OCI-LY7 (cell line): ENCODE measurements around the gene HDAC7. TPM values are rescaled to one million over a fixed set of nuclear protein-coding genes. Genes with fewer than 3 reads are reported as not detected.

Experiments used
- BruUV-seq: library from RNA; stranded (reverse); fragments of 400-500 nt; replicated peaks from 2 replicates; lab custom pipeline; 2021; lab: Mats Ljungman, UMichigan
- CTCF ChIA-PET: fragments of 300-600 bp; sonication (Branson Sonifier 250); formaldehyde crosslinking; loops from one replicate; lab custom pipeline; 2022; ENCODE audit warnings: antibody characterized with exemption; ENCODE audit not compliant: unreplicated experiment; lab: Charles Lee
- POLR2A ChIA-PET: fragments of 300-600 bp; sonication (Branson Sonifier 250); formaldehyde crosslinking; loops from one replicate; lab custom pipeline; 2022; ENCODE audit warnings: antibody characterized with exemption; lab: Charles Lee
- DNase-seq: peaks from one replicate; pipeline ENCODE4 v3.0.0-alpha.2; 2015; ENCODE audit warnings: low spot score
- H2AFZ ChIP-seq: fragments of 200-600 bp; sonication (generic), shearing (Covaris generic); 2 replicates; pipeline ENCODE4 v1.6.1; 2014; ENCODE audit warnings: mild to moderate bottlenecking, antibody characterized with exemption, low read length, moderate library complexity
- H3K27ac ChIP-seq: fragments of 200-600 bp; sonication (generic); 2 replicates; pipeline ENCODE4 v1.5.1; 2014; ENCODE audit warnings: mixed run types, low read depth, mild to moderate bottlenecking, moderate library complexity, low read length, inconsistent platforms; ENCODE audit not compliant: poor library complexity, severe bottlenecking
- H3K36me3 ChIP-seq: fragments of 200-600 bp; sonication (generic); 2 replicates; pipeline ENCODE4 v1.6.1; 2014; ENCODE audit warnings: mild to moderate bottlenecking, antibody characterized with exemption, low read length, moderate library complexity, mixed read lengths; ENCODE audit not compliant: insufficient read depth
- H3K4me1 ChIP-seq: fragments of 200-600 bp; sonication (generic); 2 replicates; pipeline ENCODE4 v1.5.1; 2014; ENCODE audit warnings: mild to moderate bottlenecking, low read length; ENCODE audit not compliant: insufficient read depth, poor library complexity, severe bottlenecking
- H3K4me2 ChIP-seq: fragments of 200-600 bp; sonication (generic); 2 replicates; pipeline ENCODE4 v1.6.1; 2014; ENCODE audit warnings: mild to moderate bottlenecking, low read length
- H3K4me3 ChIP-seq: fragments of 200-600 bp; sonication (generic); 2 replicates; pipeline ENCODE4 v1.5.1; 2014; ENCODE audit warnings: mild to moderate bottlenecking, low read depth, low read length; ENCODE audit not compliant: poor library complexity, severe bottlenecking
- H3K79me2 ChIP-seq: fragments of 200-600 bp; sonication (generic); 2 replicates; pipeline ENCODE4 v1.6.1; 2016; ENCODE audit warnings: low read depth, mild to moderate bottlenecking, low read length, moderate library complexity, mixed read lengths; ENCODE audit not compliant: insufficient read depth
- H3K9me2 ChIP-seq: fragments of 200-600 bp; sonication (generic); 2 replicates; pipeline ENCODE4 v1.6.1; 2016; ENCODE audit warnings: mild to moderate bottlenecking, low read length, mixed read lengths; ENCODE audit not compliant: insufficient read depth
- H3K9me3 ChIP-seq: fragments of 200-600 bp; sonication (generic); 2 replicates; pipeline ENCODE4 v1.6.1; 2014; ENCODE audit warnings: mild to moderate bottlenecking, mixed run types, low read length, mixed read lengths
- H4K20me1 ChIP-seq: fragments of 200-600 bp; sonication (generic); 2 replicates; pipeline ENCODE4 v1.6.1; 2014; ENCODE audit warnings: mild to moderate bottlenecking, antibody characterized with exemption, low read length, moderate library complexity, mixed read lengths; ENCODE audit not compliant: insufficient read depth
- CTCF ChIP-seq: fragments of 200-600 bp; sonication (generic); conservative IDR thresholded peaks from 2 replicates; pipeline ENCODE4 v1.5.1; 2014; ENCODE audit warnings: mild to moderate bottlenecking, antibody characterized with exemption, low read length, moderate library complexity, mixed read lengths
- EZH2phosphoT487 ChIP-seq: fragments of 200-600 bp; sonication (generic); IDR thresholded peaks from 2 replicates; pipeline ENCODE4 v1.6.1; 2018; ENCODE audit warnings: low read depth, borderline replicate concordance, mild to moderate bottlenecking, mixed run types, antibody characterized with exemption, low read length, moderate library complexity, mixed read lengths
- intact Hi-C: fragments of 100-400 bp; cut with micrococcal nuclease; formaldehyde crosslinking; loops from one replicate; pipeline ENCODE4 v1.10.0; 2022; ENCODE audit not compliant: unreplicated experiment
- total RNA-seq, 2 experiments: library from RNA; depleted of rRNA in 1 of 2; stranded (reverse); fragments of >200 nt in 1 of 2; shearing (Covaris generic) in 1 of 2; gene quantifications; 2 replicates each; pipeline ENCODE4 v1.2.3, GENCODE V29; 2014 to 2022

Gene HDAC7
- total RNA-seq, 2 experiments from 2014 or later = 45.9 to 131 TPM

GRCh38 chr12:47818007-47818376 lies 1.7 kb downstream of the HDAC7 start:
- no peak overlapping the region for H2AFZ ChIP-seq
- TF ChIP-seq CTCF (no peak), EZH2phosphoT487 (no peak)
- H3K79me2 ChIP-seq = peaks cover 61% of the 10 kb centered on the region
- peak overlapping the region; percentile 96 for H3K27ac ChIP-seq
- H3K4me2 ChIP-seq = peak overlapping the region; percentile 98
- H3K9me2 ChIP-seq = no peaks in the 10 kb centered on the region
- intact Hi-C loops = no loop called here
- H3K4me1 ChIP-seq = peaks cover 76% of the 10 kb centered on the region
- ChIA-PET POLR2A (interaction anchor here (1.6 to 7.9 kb wide), 4 partner anchors 10 to 598 kb away, joined by 4 to 239 read pairs (median 20); no protein-coding TSS in a partner anchor), CTCF (interaction anchor here (1.1 to 5.5 kb wide), 9 partner anchors 10 to 110 kb away, joined by 3 to 85 read pairs (median 5); no protein-coding TSS in a partner anchor)
- no TSS peak for BruUV-seq
- H3K4me3 ChIP-seq = peak overlapping the region; percentile 83
- H4K20me1 ChIP-seq = 0 out of 2 replicates have a peak, but pooled peaks cover 3% of the 10 kb centered on the region
- H3K36me3 ChIP-seq = peaks cover 13% of the 10 kb centered on the region; the same call in 1 of the 2 replicates
- no peaks in the 10 kb centered on the region for H3K9me3 ChIP-seq
- no peak for DNase-seq

GRCh38 chr12:47817272-47818006 lies 2.3 kb downstream of the HDAC7 start:
- peaks cover 64% of the 10 kb centered on the region for H3K79me2 ChIP-seq
- intact Hi-C loops = loop anchor here (1.0 kb wide), 1 partner anchor 20 kb away; no protein-coding TSS in a partner anchor
- peak overlapping the region; percentile 83 for H3K4me3 ChIP-seq
- DNase-seq = peak; percentile 31
- CTCF ChIA-PET = interaction anchor here (0.7 to 5.5 kb wide), 14 partner anchors 9 to 109 kb away, joined by 3 to 85 read pairs (median 4); no protein-coding TSS in a partner anchor
- peaks cover 77% of the 10 kb centered on the region for H3K4me1 ChIP-seq
- H3K9me2 ChIP-seq = no peaks in the 10 kb centered on the region
- H3K27ac ChIP-seq = peak overlapping the region; percentile 96
- H3K4me2 ChIP-seq = peak overlapping the region; percentile 98
- BruUV-seq = TSS peak; percentile 54
- no peaks in the 10 kb centered on the region for H3K9me3 ChIP-seq
- peaks cover 13% of the 10 kb centered on the region; the same call in 1 of the 2 replicates for H3K36me3 ChIP-seq
- no peak overlapping the region for H2AFZ ChIP-seq
- TF ChIP-seq CTCF = peak; percentile 71
- no peak for TF ChIP-seq EZH2phosphoT487
- POLR2A ChIA-PET = interaction anchor here (0.6 to 7.9 kb wide), 7 partner anchors 9 to 598 kb away, joined by 3 to 239 read pairs (median 5); no protein-coding TSS in a partner anchor
- H4K20me1 ChIP-seq = 0 out of 2 replicates have a peak, but pooled peaks cover 3% of the 10 kb centered on the region
